OCI-LY3 (cell line): ENCODE measurements around the gene RANBP3L.
A peak's percentile ranks its signal among the peaks of the same experiment; 100 is the strongest.

Experiments used
- H2AFZ ChIP-seq: fragments of 200-600, 300-600 bp; shearing (Covaris generic); 2 replicates; pipeline ENCODE4 v1.6.0; 2014; ENCODE audit warnings: antibody characterized with exemption, low read depth, low read length
- H3K27ac ChIP-seq: fragments of 200-600, 300-600 bp; sonication (generic); 2 replicates; pipeline ENCODE4 v1.5.1; 2014; ENCODE audit warnings: mild to moderate bottlenecking, low read length, moderate library complexity, mixed read lengths
- H3K27me3 ChIP-seq: fragments of 200-600, 300-600 bp; sonication (generic); 2 replicates; pipeline ENCODE4 v1.6.1; 2014; ENCODE audit warnings: low read depth, low read length, mixed read lengths
- H3K36me3 ChIP-seq: fragments of 200-600, 300-600 bp; sonication (generic); replicated peaks from 2 replicates; pipeline ENCODE3; 2014; ENCODE audit warnings: low read depth, low read length, mixed read lengths
- H3K4me1 ChIP-seq: fragments of 300-600, 200-600 bp; sonication (generic); 2 replicates; pipeline ENCODE4 v1.6.1; 2014; ENCODE audit warnings: low read length, mixed read lengths
- H3K4me2 ChIP-seq: fragments of 200-600, 300-600 bp; sonication (generic); 2 replicates; pipeline ENCODE4 v1.6.1; 2014; ENCODE audit warnings: low read length, mixed read lengths
- H3K4me3 ChIP-seq: fragments of 300-600, 200-600 bp; sonication (generic); 2 replicates; pipeline ENCODE4 v1.5.1; 2014; ENCODE audit warnings: antibody characterized with exemption, mild to moderate bottlenecking, low read length, moderate library complexity
- H3K79me2 ChIP-seq: fragments of 300-600, 200-600 bp; shearing (Covaris generic); 2 replicates; pipeline ENCODE4 v1.6.1; 2014; ENCODE audit warnings: mild to moderate bottlenecking, low read length, mixed read lengths
- H3K9ac ChIP-seq: fragments of 300-600, 200-600 bp; shearing (Covaris generic); 2 replicates; pipeline ENCODE4 v1.6.0; 2014; ENCODE audit warnings: mild to moderate bottlenecking, low read length, moderate library complexity
- H3K9me3 ChIP-seq: fragments of 200-600, 300-600 bp; shearing (Covaris generic); 2 replicates; pipeline ENCODE4 v1.6.1; 2014; ENCODE audit warnings: low read length, mixed read lengths; ENCODE audit not compliant: insufficient read depth
- H4K20me1 ChIP-seq: fragments of 200-600, 300-600 bp; sonication (generic); 2 replicates; pipeline ENCODE4 v1.6.1; 2016; ENCODE audit warnings: low read length, mixed read lengths; ENCODE audit not compliant: insufficient read depth
- EZH2phosphoT487 ChIP-seq: fragments of 200-600 bp; shearing (Covaris generic); IDR thresholded peaks from 2 replicates; pipeline ENCODE4 v1.6.1; 2018; ENCODE audit warnings: antibody characterized with exemption, mixed run types, low read depth
- TF ChIP-seq, protein P1 (sequence below): fragments of 200-600, 300-600 bp; sonication (generic); IDR thresholded peaks from 2 replicates; pipeline ENCODE4 v1.5.1; 2014; ENCODE audit warnings: antibody characterized with exemption, low read length, low read depth

The RANBP3L gene

DNA sequence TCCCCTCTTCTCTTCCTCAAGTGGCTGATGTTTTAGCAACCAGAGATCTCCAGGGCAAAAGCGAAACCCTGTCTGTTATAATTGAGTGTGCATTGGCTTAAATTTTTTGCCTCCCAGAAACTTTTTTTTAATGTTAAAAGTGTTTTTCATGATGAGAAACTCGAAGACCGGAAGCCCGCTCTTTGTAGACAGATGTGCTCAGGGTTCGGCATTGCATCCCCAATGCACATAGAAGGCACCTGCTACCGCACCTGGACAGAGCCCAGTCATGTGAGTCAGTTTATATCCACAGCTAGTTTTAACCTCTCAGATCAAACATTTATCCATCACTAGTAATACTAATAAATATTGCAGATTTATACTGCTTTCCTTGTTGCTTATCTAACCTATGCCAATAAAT is 40.5 kb downstream of the RANBP3L start:
- Histone ChIP-seq H3K9me3 (no peaks in the 10 kb centered on the region), H3K4me3 (peak overlapping the region; percentile 41; the same call in 1 of the 2 replicates), H3K4me1 (peaks cover 8% of the 10 kb centered on the region), H3K27ac (no peak overlapping the region), H2AFZ (peak overlapping the region; percentile 5; the same call in 1 of the 2 replicates), H3K4me2 (peak overlapping the region; percentile 75), H4K20me1 (no peaks in the 10 kb centered on the region), H3K79me2 (no peaks in the 10 kb centered on the region), H3K36me3 (no peaks in the 10 kb centered on the region), H3K9ac (no peak overlapping the region), H3K27me3 (no peaks in the 10 kb centered on the region)
- no peak for TF ChIP-seq EZH2phosphoT487
- TF ChIP-seq, protein P1, sequence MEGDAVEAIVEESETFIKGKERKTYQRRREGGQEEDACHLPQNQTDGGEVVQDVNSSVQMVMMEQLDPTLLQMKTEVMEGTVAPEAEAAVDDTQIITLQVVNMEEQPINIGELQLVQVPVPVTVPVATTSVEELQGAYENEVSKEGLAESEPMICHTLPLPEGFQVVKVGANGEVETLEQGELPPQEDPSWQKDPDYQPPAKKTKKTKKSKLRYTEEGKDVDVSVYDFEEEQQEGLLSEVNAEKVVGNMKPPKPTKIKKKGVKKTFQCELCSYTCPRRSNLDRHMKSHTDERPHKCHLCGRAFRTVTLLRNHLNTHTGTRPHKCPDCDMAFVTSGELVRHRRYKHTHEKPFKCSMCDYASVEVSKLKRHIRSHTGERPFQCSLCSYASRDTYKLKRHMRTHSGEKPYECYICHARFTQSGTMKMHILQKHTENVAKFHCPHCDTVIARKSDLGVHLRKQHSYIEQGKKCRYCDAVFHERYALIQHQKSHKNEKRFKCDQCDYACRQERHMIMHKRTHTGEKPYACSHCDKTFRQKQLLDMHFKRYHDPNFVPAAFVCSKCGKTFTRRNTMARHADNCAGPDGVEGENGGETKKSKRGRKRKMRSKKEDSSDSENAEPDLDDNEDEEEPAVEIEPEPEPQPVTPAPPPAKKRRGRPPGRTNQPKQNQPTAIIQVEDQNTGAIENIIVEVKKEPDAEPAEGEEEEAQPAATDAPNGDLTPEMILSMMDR, result no peak

DNA sequence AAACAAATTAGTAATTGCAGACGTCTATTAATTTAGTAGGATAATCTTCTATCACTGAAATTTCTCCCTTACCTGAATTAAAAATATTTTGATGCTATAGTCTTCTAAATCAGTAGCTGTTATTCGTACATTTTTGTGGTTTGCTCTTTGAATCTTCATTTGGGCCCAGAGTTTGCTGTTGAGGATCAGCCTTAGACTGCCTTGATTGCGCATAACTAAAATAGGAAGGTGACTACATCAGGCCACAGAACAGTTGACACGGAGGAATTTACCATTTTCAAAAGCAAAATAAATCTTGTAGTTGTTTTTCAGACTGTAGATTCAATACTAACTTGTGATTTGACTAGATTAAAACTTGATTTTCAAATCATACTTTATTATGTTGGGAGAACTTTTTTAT is 48.1 kb downstream of the RANBP3L start:
- H3K27me3 ChIP-seq, result no peaks in the 10 kb centered on the region
- H3K4me1 ChIP-seq, result no peaks in the 10 kb centered on the region
- H3K79me2 ChIP-seq, result no peaks in the 10 kb centered on the region
- TF ChIP-seq, protein P1, result no peak
- TF ChIP-seq EZH2phosphoT487, result no peak
- no peak overlapping the region for H2AFZ ChIP-seq
- H3K36me3 ChIP-seq, result no peaks in the 10 kb centered on the region
- H3K9me3 ChIP-seq, result no peaks in the 10 kb centered on the region
- no peak overlapping the region for H3K4me3 ChIP-seq
- H3K27ac ChIP-seq, result no peak overlapping the region
- no peak overlapping the region for H3K9ac ChIP-seq
- H4K20me1 ChIP-seq, result no peaks in the 10 kb centered on the region
- no peak overlapping the region for H3K4me2 ChIP-seq

DNA sequence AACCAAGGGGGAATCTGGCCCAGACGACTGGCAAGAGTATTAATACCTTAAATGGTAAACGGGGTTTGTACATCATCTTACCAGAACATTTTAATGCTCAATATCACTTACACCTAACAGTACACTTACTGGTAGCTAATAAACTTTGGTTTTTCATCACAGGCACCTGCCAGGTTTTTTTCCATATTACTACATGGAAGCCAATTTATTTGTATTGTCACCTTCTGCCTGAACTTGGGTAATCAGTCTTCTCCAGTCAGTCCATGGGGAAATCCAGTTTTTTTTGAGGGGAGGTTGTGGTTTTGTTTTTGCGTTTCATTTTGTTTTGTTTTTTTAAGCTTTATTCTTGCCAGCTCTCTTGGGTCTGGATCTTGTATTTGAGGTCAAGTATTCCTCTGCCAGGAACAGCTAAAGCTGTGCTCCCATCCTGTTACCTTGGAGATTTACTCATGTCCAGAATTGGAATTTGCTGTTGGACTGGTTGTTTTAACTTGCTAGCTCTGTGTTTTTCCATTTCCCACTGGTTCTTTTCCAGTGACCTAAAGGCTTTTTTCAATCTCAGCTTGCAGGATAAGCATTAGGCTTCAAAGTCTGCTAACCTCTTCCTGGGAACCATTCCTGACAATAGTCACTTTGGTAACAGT is 48.9 kb downstream of the RANBP3L start:
- H4K20me1 ChIP-seq, result no peaks in the 10 kb centered on the region
- no peak overlapping the region for H3K9ac ChIP-seq
- H3K27me3 ChIP-seq, result no peaks in the 10 kb centered on the region
- no peak overlapping the region for H3K27ac ChIP-seq
- no peaks in the 10 kb centered on the region for H3K79me2 ChIP-seq
- no peaks in the 10 kb centered on the region for H3K4me1 ChIP-seq
- TF ChIP-seq EZH2phosphoT487, result no peak
- TF ChIP-seq, protein P1, result no peak
- H3K9me3 ChIP-seq, result no peaks in the 10 kb centered on the region
- H3K4me2 ChIP-seq, result no peak overlapping the region
- H2AFZ ChIP-seq, result no peak overlapping the region
- no peaks in the 10 kb centered on the region for H3K36me3 ChIP-seq
- no peak overlapping the region for H3K4me3 ChIP-seq

DNA sequence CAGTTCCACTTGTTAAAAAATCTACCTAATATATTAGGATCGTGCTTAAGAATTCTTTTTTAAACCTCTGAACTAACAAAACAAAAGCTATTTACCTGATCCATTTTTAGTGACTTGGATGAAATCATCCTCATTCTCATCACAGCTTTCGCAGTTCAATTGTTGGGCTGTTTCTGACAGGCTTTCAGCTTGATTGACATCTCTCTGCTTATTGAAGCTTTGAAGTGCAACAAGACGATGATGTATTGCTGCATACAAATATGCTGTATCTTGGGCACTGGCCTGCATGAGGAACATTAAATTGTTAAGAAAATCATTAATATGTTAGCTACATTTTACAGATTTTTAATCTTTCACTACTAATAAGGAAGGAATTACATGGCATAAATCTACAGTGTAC is 50.5 kb downstream of the RANBP3L start:
- no peak overlapping the region for H3K9ac ChIP-seq
- H2AFZ ChIP-seq, result no peak overlapping the region
- H3K9me3 ChIP-seq, result no peaks in the 10 kb centered on the region
- H3K4me2 ChIP-seq, result no peak overlapping the region
- no peak overlapping the region for H3K4me3 ChIP-seq
- no peaks in the 10 kb centered on the region for H4K20me1 ChIP-seq
- H3K4me1 ChIP-seq, result no peaks in the 10 kb centered on the region
- no peaks in the 10 kb centered on the region for H3K27me3 ChIP-seq
- no peak overlapping the region for H3K27ac ChIP-seq
- TF ChIP-seq EZH2phosphoT487, result no peak
- TF ChIP-seq, protein P1, result no peak
- no peaks in the 10 kb centered on the region for H3K79me2 ChIP-seq
- H3K36me3 ChIP-seq, result no peaks in the 10 kb centered on the region
